Heart right ventricle (tissue), 16 donors: ENCODE data around the gene KIAA0319L. TPM values are rescaled to one million over a fixed set of nuclear protein-coding genes. Genes with fewer than 3 reads are reported as not detected.

Source experiments
- ATAC-seq, 8 donors: fragments of 200-7000 bp; cut with Tn5 transposase; one replicate each; pipeline ENCODE4 v1.9.1; 2020; ENCODE audit warnings: mild to moderate bottlenecking in 8 of 8, moderate library complexity in 8 of 8, moderate number of reproducible peaks in 1 of 8
- DNase-seq, 2 donors: peaks; one replicate each; pipeline ENCODE4 v3.0.0-alpha.2; 2020
- H3K27ac ChIP-seq, 10 donors: fragments of 200-600 bp; sonication (generic) in 2 of 10; one replicate each; pipeline versions ENCODE4 v1.5.0 to v1.8.0; 2020 to 2022; ENCODE audit warnings: mild to moderate bottlenecking in 3 of 10
- H3K27me3 ChIP-seq, 7 donors: fragments of 200-600 bp; one replicate each; pipeline ENCODE4 v1.8.0; 2021 to 2022; ENCODE audit warnings: mild to moderate bottlenecking in 2 of 7
- H3K36me3 ChIP-seq, 9 donors: fragments of 200-600 bp; sonication (generic) in 1 of 9; one replicate each; pipeline versions ENCODE4 v1.5.0 to v1.8.0; 2020 to 2022; ENCODE audit warnings: mild to moderate bottlenecking in 2 of 9
- H3K4me1 ChIP-seq, 9 donors: fragments of 200-600 bp; sonication (generic) in 1 of 9; one replicate each; pipeline versions ENCODE4 v1.5.0 to v1.8.0; 2020 to 2022; ENCODE audit warnings: mild to moderate bottlenecking in 4 of 9
- H3K4me3 ChIP-seq, 10 donors: fragments of 200-600 bp; sonication (generic) in 2 of 10; one replicate each; pipeline versions ENCODE4 v1.5.0 to v1.8.0; 2020 to 2022; ENCODE audit warnings: mild to moderate bottlenecking in 7 of 10, moderate library complexity in 2 of 10
- H3K9me3 ChIP-seq, 11 donors: fragments of 200-600 bp in 10 of 11; sonication (generic) in 2 of 11; one replicate each; pipeline versions ENCODE4 v1.5.0 to v1.8.0; 2013 to 2022; ENCODE audit warnings: mild to moderate bottlenecking in 2 of 11, control low read depth in 1 of 11, moderate library complexity in 1 of 11
- CTCF ChIP-seq, 9 donors: fragments of 200-600 bp; sonication (generic) in 2 of 9; IDR thresholded peaks; one replicate each; pipeline versions ENCODE4 v1.5.0 to v1.8.0; 2021 to 2022; ENCODE audit warnings: antibody characterized with exemption in 9 of 9, mild to moderate bottlenecking in 5 of 9, moderate library complexity in 1 of 9
- WGBS, 2 donors: extraction: QIAGEN DNeasy Blood & Tissue Kit; methylation state at CpG; one replicate each; pipeline ENCODE4 v1.1.7; 2013; ENCODE audit warnings: inconsistent platforms in 1 of 2; 5-methylcytosine and 5-hydroxymethylcytosine counted together
- intact Hi-C, 10 donors: fragments of 100-400 bp; cut with DNase I; formaldehyde crosslinking; loops; one replicate each; pipeline versions ENCODE4 v1.11.1 to v1.14.2; 2022
- polyA plus RNA-seq, 2 donors: library from polyadenylated mRNA; stranded (reverse); fragments of 200-250 nt; gene quantifications; one replicate each; pipeline ENCODE4 v1.2.3, GENCODE V29; 2013
- total RNA-seq, 10 donors: library from RNA; stranded (reverse); fragmentation: NEBNext Ultra II Directional in 3 of 10; extraction: Animal tissue kit (Norgen Biotek cat#: 25700) in 3 of 10; gene quantifications; one replicate each; pipeline versions ENCODE4 v1.2.1 to v1.2.4, GENCODE V29; 2021 to 2023
- donor health status: Arrhythmogenic right ventricular cardiomyopathy.
- donor health status: ischemic (EF 13 %, LVEDD 7.1; RV severe dilation, severe dysfunction).
- donor health status: healthy with polysubstance abuse.
- donor health status: DM: no; HTN: yes; CAD: no.
- donor health status: DM: no; HTN: no; CAD: no.
- donor health status: ischemic (EF 25% LVEDD 6.9; RV normal size, moderate dysfunction).
- donor health status: ischemic (EF 25% LVEDD 5.7; RV mildly dilated, moderate dysfunction).
- donor health status: healthy.
- donor health status: DM: yes; HTN: yes; CAD: no.
- donor health status: Ischemic cardiomyopathy.
- donor health status: ischemic (EF 35%, LVEDD 5.7; RV mildly dilated, moderate dysfunction).
- donor health status: nonischemic (EF 11% LVEDD 7.7; RV severe dilation, severe dysfunction).
- donor health status: DM: yes; HTN: yes; CAD: no.
- donor health status: PGD.
- donor health status: ischemic (EF 29% LVEDD 5.4; RV normal size, mild dysfunction).
- donor health status: nonischemic (EF 23%, LVEDD 6.1; RV moderate dilation, normal function).

KIAA0319L gene
- total and polyA plus RNA-seq, 12 donors = 26.0 to 84.3 (median 74.9) TPM

DNA sequence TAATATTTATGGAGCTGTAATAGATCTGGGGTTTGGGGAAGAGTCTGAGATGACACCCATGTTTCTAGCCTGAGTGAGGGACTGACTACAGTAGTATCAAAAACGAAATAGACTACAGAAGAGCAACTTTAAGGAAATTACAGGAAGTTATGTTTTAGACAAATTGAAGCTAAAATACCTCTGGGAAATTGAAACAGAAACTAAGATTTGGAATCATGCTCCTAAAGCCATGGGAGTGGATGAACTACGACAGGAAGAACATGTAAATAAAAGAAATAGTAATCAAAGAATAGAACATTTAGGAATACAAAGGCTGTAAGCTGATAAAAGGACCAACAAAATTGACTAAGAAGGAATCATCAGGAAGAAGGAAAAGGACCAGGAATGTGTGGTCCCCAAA is 68.9 kb downstream of the KIAA0319L start:
- intact Hi-C loops = loop anchor here in 1 of 10 donors (2.0 kb wide), 1 partner anchor 18 kb away; no protein-coding TSS in a partner anchor
- Histone ChIP-seq H3K9me3 (peaks cover 0 to 15% (median 0%) of the 10 kb centered on the region in 11 donors), H3K4me3 (peak overlapping the region in 6 of 10 donors; percentile 5 to 34 (median 21)), H3K27me3 (no peaks in the 10 kb centered on the region), H3K27ac (peak overlapping the region in 7 of 10 donors; percentile 4 to 68 (median 32)), H3K4me1 (peaks cover 0 to 21% (median 14%) of the 10 kb centered on the region in 9 donors), H3K36me3 (peaks cover 0 to 9% (median 0%) of the 10 kb centered on the region in 9 donors)
- WGBS, 2 donors = 31 to 46% methylated on average over 2 of the region's 2 CpGs
- peak in 2 of 8 donors; percentile 35 to 47 for ATAC-seq
- no peak for DNase-seq
- no peak for TF ChIP-seq CTCF (IDR thresholded peaks at IDR 0.05)

DNA sequence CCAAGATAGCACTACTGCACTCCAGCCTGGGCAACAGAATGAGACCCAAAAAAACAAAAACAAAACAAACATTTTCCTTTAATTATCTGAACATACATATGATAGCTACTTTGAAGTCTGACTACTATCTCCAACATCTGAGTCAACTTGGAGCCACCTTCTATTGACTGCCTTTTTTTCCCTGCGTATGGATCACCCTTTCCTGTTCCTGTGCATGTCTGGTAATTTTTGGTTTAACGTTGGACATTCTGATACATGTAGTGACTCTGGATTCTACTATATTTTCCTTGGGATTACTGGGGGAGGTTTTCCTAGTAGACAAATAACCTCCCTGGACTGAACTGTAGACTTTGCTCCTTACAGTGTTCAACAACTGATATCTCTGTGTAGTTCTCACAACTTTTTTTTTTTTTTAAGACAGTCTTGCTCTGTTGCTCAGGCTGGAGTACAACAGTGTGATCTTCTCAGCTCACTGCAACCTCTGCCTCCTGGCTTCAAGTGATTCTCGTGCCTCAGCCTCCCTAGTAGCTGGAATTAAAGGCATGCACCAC is 70.3 kb downstream of the KIAA0319L start:
- no peak for TF ChIP-seq CTCF (IDR thresholded peaks at IDR 0.05)
- no peak overlapping the region for H3K4me3 ChIP-seq
- 95 to 96% methylated on average over 3 of the region's 3 CpGs for WGBS, 2 donors
- intact Hi-C loops = no loop called here
- no peaks in the 10 kb centered on the region for H3K27me3 ChIP-seq
- H3K27ac ChIP-seq = no peak overlapping the region
- no peak for DNase-seq
- peaks cover 0 to 12% (median 0%) of the 10 kb centered on the region in 11 donors for H3K9me3 ChIP-seq
- ATAC-seq = no peak
- H3K36me3 ChIP-seq = no peaks in the 10 kb centered on the region
- peaks cover 0 to 21% (median 14%) of the 10 kb centered on the region in 9 donors for H3K4me1 ChIP-seq

- DNase-seq (no peak), ATAC-seq (no peak)
- TF ChIP-seq CTCF (IDR thresholded peaks at IDR 0.05) = no peak
- 98% methylated on average over 2 of the region's 2 CpGs for WGBS, 2 donors
- no peak overlapping the region for H3K4me3 ChIP-seq
- H3K4me1 ChIP-seq = no peaks in the 10 kb centered on the region
- intact Hi-C loops = no loop called here
- H3K9me3 ChIP-seq = peaks cover 0 to 7% (median 0%) of the 10 kb centered on the region in 11 donors
- H3K27me3 ChIP-seq = no peaks in the 10 kb centered on the region
- no peak overlapping the region for H3K27ac ChIP-seq
- H3K36me3 ChIP-seq = peaks cover 0 to 29% (median 6%) of the 10 kb centered on the region in 9 donors
These were observed 76.0 kb downstream of the KIAA0319L start for GRCh38 chr1:35481229-35481628.

DNA sequence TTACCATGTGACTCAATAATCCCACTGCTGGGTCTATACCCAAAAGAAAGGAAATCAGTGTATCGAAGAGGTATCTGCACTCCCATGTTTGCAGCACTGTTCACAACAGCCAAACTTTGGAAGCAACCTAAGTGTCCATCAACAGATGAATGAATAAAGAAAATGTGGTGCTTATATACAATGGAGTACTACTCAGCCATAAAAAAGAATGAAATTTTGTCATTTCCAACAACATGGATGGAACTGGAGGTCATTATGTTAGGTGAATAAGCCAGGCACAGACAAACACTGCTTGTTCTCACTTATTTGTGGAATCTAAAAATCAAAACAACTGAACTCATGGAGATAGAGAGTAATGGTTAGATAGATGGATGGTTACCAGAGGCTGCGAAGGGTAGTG is 79.3 kb downstream of the KIAA0319L start:
- H3K36me3 ChIP-seq = peaks cover 0 to 62% (median 17%) of the 10 kb centered on the region in 9 donors
- DNase-seq (no peak), ATAC-seq (no peak)
- TF ChIP-seq CTCF (IDR thresholded peaks at IDR 0.05) = no peak
- H3K27me3 ChIP-seq = no peaks in the 10 kb centered on the region
- intact Hi-C loops = no loop called here
- H3K27ac ChIP-seq = no peak overlapping the region
- peaks cover 0 to 7% (median 0%) of the 10 kb centered on the region in 11 donors for H3K9me3 ChIP-seq
- H3K4me3 ChIP-seq = no peak overlapping the region
- no peaks in the 10 kb centered on the region for H3K4me1 ChIP-seq
- 99 to 100% methylated on average over 2 of the region's 2 CpGs for WGBS, 2 donors
